Activated T-helper 2 cell treated with anti-CD3 and anti-CD28 coated beads, Interferon-gamma antibody, Interleukin-2, Interleukin-4, amounts not matched to agents 10 μg/mL and 5 μg/mL and 100 μg/mL, durations not matched to agents 14 hours and 24 hours and 36 hours (primary cell): Measurements from ENCODE around the gene OR51E2. TPM values are rescaled to one million over a fixed set of nuclear protein-coding genes. Genes with fewer than 3 reads are reported as not detected.

Source experiments
- DNase-seq: peaks from one replicate; pipeline ENCODE4 v3.0.0; 2021; ENCODE audit warnings: low spot score
- H3K27ac Mint-ChIP-seq: one replicate; pipeline ENCODE4 v1.8.0; 2021; ENCODE audit warnings: mixed read lengths
- H3K27me3 Mint-ChIP-seq: one replicate; pipeline ENCODE4 v1.8.0; 2021; ENCODE audit warnings: low read depth, mixed read lengths
- H3K36me3 Mint-ChIP-seq: one replicate; pipeline ENCODE4 v1.8.0; 2021; ENCODE audit warnings: low read depth, mixed read lengths
- H3K4me1 Mint-ChIP-seq: one replicate; pipeline ENCODE4 v1.8.0; 2021; ENCODE audit warnings: low read depth, mixed read lengths
- H3K4me3 Mint-ChIP-seq: one replicate; pipeline ENCODE4 v1.8.0; 2021; ENCODE audit warnings: low read depth, mild to moderate bottlenecking, moderate library complexity, mixed read lengths
- H3K9me3 Mint-ChIP-seq: one replicate; pipeline ENCODE4 v1.8.0; 2021; ENCODE audit warnings: mixed read lengths
- intact Hi-C: fragments of 100-400 bp; cut with micrococcal nuclease; formaldehyde crosslinking; loops from one replicate; pipeline ENCODE4 v1.15.1; 2023
- total RNA-seq: library from RNA; stranded (reverse); gene quantifications from 2 replicates; pipeline ENCODE4 v1.2.3, GENCODE V29; 2022

The OR51E2 gene
- total RNA-seq, 1 donor from 2014 or later, result not detected

DNA sequence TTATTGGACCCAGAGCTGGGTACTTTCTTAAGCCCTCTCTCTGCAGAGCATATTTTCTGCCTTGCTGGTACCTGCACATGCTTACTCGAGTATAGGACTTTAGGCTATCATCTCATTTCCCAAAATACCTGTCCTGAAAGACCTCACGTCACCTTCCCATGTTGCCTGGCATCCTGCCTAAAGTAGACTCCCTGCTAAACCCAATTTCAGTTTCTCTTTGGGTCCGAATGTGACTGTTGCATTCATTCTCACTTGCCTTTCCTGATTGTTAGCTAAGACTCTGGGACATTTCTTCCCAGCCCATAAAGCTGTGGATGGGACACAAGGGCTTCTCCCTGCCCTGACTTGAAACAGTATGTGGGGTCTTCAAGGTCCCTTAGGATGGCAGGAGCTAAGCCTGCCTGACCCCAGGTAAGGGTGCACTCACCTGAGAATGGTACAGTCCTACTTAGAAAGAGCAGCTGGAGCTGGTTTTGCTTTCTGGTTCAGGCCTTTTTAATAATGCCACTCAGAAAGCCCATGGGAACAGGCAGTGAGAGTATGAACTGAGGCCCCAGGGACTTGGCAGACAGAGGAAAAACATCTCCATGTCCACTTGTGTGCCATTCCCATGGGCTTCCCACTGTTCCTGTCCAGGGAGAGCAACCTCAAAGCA, 12.9 kb downstream of the OR51E2 start:
- Mint-ChIP-seq H3K27me3 (no peaks in the 10 kb centered on the region), H3K36me3 (no peaks in the 10 kb centered on the region), H3K4me3 (no peak overlapping the region), H3K9me3 (no peaks in the 10 kb centered on the region), H3K4me1 (no peaks in the 10 kb centered on the region), H3K27ac (no peak overlapping the region)
- intact Hi-C loops, result no loop called here
- DNase-seq, result no peak

DNA sequence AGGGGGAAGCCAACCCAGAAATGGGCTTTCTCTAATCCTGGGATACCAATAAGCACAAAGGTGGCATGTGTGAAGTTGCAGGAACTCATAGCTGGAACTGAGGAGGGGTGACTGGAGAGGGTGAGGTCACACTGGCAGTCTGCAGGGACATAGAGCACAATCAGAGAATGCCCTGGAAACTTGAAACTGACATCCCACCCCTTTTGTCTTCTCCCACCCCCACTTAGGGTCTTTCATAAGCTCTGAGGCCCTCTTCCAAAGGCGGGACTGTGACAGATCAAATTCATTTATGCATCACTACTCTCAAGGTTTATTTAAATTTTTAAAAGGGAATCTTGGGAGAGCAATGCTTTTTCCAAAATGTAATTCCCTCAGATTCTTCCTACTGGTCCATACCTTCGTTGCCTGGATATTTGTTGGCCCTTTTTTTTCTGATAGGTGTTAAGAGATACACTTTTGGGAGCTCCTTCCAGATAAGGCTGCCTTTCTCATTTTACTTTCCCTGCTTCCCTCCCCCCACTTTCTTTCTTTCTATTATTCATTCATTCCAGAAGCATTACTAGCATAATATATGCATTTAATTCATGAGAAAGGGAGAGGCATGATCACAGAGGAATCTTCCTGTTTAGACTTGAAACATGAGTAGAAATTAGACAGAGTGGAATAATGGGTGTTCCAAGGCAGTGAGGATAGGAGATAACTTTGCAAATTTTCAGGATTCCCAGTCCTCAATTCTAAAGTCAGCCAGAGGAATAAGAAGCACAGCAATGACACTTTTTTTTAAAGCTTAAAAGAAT, 14.8 kb downstream of the OR51E2 start:
- Mint-ChIP-seq H3K27ac (no peak overlapping the region), H3K4me3 (no peak overlapping the region), H3K36me3 (no peaks in the 10 kb centered on the region), H3K27me3 (no peaks in the 10 kb centered on the region), H3K4me1 (no peaks in the 10 kb centered on the region), H3K9me3 (no peaks in the 10 kb centered on the region)
- intact Hi-C loops, result no loop called here
- DNase-seq, result no peak

DNA sequence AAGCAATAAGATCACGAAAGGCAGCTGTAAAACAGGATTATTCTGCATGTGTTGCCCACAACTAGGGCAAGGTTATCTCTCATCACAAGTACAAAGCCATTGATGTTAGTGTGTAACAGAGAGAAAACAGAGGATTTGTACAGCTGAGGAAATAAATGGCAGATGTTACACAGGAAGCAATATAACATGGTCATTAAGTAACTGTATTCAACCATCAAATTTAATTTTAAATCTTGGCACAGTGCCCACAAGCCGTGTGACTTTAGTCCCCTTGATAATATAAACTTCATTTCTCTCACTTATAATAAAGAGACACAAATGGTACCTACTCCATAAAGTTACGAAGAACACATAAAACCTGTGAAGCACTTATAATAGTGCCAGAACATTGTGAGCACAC, 17.3 kb downstream of the OR51E2 start:
- Mint-ChIP-seq H3K36me3 (no peaks in the 10 kb centered on the region), H3K4me1 (no peaks in the 10 kb centered on the region), H3K27ac (no peak overlapping the region), H3K27me3 (no peaks in the 10 kb centered on the region), H3K9me3 (no peaks in the 10 kb centered on the region), H3K4me3 (no peak overlapping the region)
- intact Hi-C loops, result no loop called here
- no peak for DNase-seq

DNA sequence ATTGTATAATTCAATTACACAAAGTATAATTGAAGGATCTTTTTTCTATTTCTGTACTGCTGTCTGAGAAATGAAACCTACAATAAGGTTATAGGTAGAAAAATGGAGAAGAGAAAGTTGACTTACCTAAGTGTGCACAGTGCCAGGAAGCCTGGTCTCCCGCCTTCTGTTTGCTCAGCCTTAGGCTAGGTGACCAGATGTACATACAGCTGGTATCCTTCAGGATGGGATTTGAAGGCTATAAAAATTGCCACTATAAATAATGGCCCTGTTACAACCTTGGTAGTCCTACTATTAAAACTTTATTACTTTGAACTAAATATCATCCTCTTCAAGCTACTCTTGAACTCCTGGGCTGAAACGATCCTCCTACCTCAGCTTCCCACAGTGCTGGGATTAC, 19.7 kb downstream of the OR51E2 start:
- intact Hi-C loops, result no loop called here
- no peaks in the 10 kb centered on the region for H3K27me3 Mint-ChIP-seq
- H3K27ac Mint-ChIP-seq, result no peak overlapping the region
- DNase-seq, result no peak
- no peak overlapping the region for H3K4me3 Mint-ChIP-seq
- H3K36me3 Mint-ChIP-seq, result no peaks in the 10 kb centered on the region
- no peaks in the 10 kb centered on the region for H3K9me3 Mint-ChIP-seq
- H3K4me1 Mint-ChIP-seq, result no peaks in the 10 kb centered on the region

DNA sequence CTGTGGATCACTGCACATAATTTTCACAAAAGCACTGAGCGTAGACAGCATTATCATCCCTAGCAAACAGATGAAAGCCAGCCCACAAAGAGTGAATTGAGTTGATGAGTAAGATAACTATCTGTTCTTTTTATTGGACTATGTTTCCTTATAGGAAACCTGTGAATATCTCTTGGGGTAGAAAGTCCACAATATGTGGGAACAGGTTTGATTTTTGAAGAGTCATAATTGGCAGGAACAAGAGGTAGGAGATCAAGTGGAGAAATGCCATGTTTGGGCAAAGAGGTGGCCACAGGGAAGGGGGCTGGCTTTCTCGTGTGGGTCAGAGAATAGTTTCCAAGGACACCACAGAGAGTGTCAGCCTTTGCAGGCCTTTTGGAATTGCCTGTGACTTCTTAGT, 23.9 kb downstream of the OR51E2 start:
- Mint-ChIP-seq H3K27me3 (no peaks in the 10 kb centered on the region), H3K4me1 (no peaks in the 10 kb centered on the region), H3K27ac (no peak overlapping the region), H3K36me3 (no peaks in the 10 kb centered on the region), H3K9me3 (no peaks in the 10 kb centered on the region), H3K4me3 (no peak overlapping the region)
- no peak for DNase-seq
- intact Hi-C loops, result no loop called here

DNA sequence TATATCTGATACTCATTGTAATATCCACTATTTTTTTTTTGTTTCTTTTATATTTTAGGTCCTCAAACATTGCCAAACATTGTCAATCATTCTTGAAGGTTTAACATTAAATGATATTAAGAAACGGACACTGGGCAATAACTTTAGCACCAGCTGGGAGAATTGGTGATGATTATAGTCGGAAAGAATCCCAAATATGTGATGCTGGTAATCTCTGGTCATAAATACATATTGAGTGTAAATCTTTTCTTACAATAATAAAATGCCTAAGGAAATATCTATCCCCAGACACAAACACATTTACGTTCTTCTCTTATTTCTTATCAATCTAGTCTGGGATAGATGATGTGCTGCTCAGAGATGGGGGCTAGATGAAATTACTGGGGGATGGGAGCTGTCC, 25.2 kb downstream of the OR51E2 start:
- Mint-ChIP-seq H3K4me3 (no peak overlapping the region), H3K36me3 (no peaks in the 10 kb centered on the region), H3K9me3 (no peaks in the 10 kb centered on the region), H3K27ac (no peak overlapping the region), H3K4me1 (no peaks in the 10 kb centered on the region), H3K27me3 (no peaks in the 10 kb centered on the region)
- no peak for DNase-seq
- intact Hi-C loops, result no loop called here

DNA sequence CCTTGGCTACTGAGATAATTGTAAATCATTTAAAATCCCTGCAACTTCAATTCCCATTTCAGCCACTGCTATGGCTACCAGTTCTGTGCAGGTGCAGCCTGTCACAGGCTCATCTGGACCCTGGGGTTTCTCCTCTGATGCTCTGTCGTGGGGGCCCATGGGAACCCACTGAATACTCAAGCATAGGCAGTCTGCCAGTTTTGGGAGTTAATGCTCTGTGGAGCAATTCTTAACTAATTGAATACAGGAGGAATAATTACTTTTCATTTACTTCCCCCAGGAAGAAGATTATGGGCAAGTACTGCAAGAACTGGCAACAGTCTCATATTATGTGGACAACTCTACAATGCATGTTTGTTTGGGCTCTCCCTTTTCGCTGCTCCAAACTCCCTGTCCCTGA, 25.9 kb downstream of the OR51E2 start:
- intact Hi-C loops, result no loop called here
- no peak overlapping the region for H3K4me3 Mint-ChIP-seq
- H3K27me3 Mint-ChIP-seq, result no peaks in the 10 kb centered on the region
- no peak overlapping the region for H3K27ac Mint-ChIP-seq
- H3K36me3 Mint-ChIP-seq, result no peaks in the 10 kb centered on the region
- no peak for DNase-seq
- H3K4me1 Mint-ChIP-seq, result no peaks in the 10 kb centered on the region
- no peaks in the 10 kb centered on the region for H3K9me3 Mint-ChIP-seq

DNA sequence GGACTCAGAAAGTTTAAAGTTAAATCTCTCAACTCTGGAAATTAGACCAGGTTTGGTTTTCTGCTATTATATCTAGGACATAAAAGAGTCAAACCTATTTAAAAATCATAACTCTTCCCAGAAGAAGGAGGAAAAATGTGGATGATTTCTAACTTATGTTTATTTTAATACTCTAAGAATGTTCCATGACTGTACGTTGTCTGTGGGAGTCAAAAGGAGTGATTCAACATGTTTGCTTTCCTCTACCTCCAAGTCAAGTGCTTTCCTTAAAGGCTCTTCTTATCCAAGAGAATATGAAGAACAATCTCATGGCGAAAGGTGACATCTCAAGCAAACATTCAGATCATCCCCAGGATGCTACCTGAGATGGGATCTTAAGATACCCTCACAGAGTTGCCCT, 32.2 kb downstream of the OR51E2 start:
- no peak for DNase-seq
- H3K4me3 Mint-ChIP-seq, result no peak overlapping the region
- no peak overlapping the region for H3K27ac Mint-ChIP-seq
- no peaks in the 10 kb centered on the region for H3K4me1 Mint-ChIP-seq
- H3K9me3 Mint-ChIP-seq, result no peaks in the 10 kb centered on the region
- H3K27me3 Mint-ChIP-seq, result peaks cover 8% of the 10 kb centered on the region
- intact Hi-C loops, result no loop called here
- H3K36me3 Mint-ChIP-seq, result no peaks in the 10 kb centered on the region

DNA sequence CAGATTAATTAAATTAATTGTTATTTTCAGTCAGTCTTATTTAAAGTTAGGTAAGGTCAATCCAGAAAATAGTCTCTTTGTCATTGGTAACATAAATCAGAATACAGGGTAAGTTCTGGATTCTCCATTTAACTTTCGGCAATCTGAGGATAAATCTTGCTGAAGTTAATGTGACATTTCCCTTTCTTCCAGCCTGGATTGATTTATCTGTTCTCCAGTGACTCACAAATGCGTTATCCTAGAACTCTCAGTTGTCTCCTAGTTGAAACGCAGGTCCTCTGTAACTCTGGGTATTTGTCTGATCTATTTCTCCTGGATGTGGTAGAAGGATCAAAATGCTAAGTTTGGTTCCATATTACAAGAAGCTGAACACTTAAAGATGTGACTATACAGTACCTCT, 32.9 kb downstream of the OR51E2 start:
- no peaks in the 10 kb centered on the region for H3K9me3 Mint-ChIP-seq
- H3K4me3 Mint-ChIP-seq, result no peak overlapping the region
- H3K27ac Mint-ChIP-seq, result no peak overlapping the region
- H3K4me1 Mint-ChIP-seq, result no peaks in the 10 kb centered on the region
- intact Hi-C loops, result no loop called here
- H3K36me3 Mint-ChIP-seq, result no peaks in the 10 kb centered on the region
- H3K27me3 Mint-ChIP-seq, result peaks cover 8% of the 10 kb centered on the region
- no peak for DNase-seq

DNA sequence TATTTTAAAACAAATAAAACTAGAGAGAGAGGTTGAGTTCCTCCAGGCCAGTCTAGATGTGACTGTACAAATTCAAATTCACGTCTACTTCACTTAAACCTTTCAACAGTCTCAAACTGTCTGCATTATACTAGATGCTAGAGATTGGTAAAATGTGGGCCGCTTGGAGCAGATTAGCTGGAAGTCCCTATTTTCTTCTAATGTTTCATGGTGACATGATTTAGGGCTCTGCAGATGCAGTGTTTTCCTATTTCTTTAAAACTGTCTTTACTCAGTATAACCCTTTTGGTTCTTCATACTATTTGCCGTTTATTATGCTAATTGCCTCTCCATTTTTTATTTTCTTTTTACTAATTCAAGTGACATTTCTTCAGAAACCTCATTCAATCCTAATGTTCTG, 33.5 kb downstream of the OR51E2 start:
- H3K36me3 Mint-ChIP-seq, result no peaks in the 10 kb centered on the region
- no peaks in the 10 kb centered on the region for H3K9me3 Mint-ChIP-seq
- H3K4me1 Mint-ChIP-seq, result no peaks in the 10 kb centered on the region
- no peak for DNase-seq
- H3K4me3 Mint-ChIP-seq, result no peak overlapping the region
- intact Hi-C loops, result no loop called here
- peaks cover 8% of the 10 kb centered on the region for H3K27me3 Mint-ChIP-seq
- H3K27ac Mint-ChIP-seq, result no peak overlapping the region

DNA sequence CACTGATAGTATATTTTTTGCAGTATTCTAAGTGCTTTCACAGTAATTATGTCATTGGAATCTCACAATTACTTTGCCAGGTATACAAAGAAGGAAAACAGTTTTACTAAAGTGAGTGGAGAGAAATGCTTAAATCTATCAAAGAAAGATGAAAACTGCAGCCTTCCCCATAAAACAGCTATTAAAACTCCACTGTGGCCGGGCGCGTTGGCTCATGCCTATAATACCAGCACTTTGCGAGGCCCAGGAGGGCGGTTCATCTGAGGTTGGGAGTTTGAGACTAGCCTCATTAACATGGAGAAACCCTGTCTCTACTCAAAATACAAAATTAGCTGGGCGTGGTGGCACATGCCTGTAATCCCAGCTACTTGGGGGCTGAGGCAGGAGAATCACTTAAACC, 34.8 kb downstream of the OR51E2 start:
- H3K27ac Mint-ChIP-seq, result no peak overlapping the region
- H3K9me3 Mint-ChIP-seq, result no peaks in the 10 kb centered on the region
- no peaks in the 10 kb centered on the region for H3K36me3 Mint-ChIP-seq
- intact Hi-C loops, result no loop called here
- H3K4me3 Mint-ChIP-seq, result no peak overlapping the region
- no peak for DNase-seq
- peaks cover 8% of the 10 kb centered on the region for H3K27me3 Mint-ChIP-seq
- H3K4me1 Mint-ChIP-seq, result no peaks in the 10 kb centered on the region

DNA sequence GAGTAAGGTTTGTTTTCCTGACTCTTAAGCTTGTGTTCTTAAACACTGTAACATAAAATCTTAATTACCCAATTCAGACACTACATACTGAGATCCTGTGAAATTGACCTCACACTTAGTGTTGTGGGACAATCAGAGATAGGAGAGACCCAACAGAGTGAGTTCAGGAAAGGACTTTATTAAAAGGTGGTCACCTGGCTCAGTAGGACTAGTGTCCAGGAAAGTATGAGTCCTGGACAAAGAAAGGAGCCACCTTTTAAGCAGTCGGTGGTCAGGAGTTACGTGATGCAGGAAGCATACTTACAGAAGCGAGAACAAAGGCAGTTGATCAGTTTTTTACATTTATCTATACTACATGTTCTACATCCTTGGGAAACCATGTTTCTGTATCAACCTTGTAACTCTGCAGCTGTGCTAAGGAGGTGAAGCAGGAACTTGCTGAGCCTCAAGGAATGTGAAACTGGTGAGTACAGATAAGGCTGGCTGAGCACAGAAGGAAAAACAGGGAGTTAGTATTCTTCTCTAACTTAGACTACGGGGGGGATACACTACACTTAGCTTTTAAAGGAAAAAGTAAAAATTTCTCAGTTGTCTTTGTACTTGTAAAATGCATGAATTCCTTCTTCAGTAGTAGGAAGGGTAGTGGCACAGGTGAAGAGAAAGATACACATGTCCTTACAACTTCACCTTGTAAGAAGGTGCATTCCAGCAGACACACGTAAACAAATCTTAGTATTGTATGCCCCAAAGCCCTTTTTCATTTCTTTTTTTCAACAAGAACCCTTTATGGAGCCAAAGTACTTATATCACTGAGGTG, 38.8 kb downstream of the OR51E2 start:
- no peak overlapping the region for H3K4me3 Mint-ChIP-seq
- no peaks in the 10 kb centered on the region for H3K9me3 Mint-ChIP-seq
- no peak for DNase-seq
- H3K4me1 Mint-ChIP-seq, result peaks cover 4% of the 10 kb centered on the region
- peaks cover 2% of the 10 kb centered on the region for H3K27me3 Mint-ChIP-seq
- intact Hi-C loops, result no loop called here
- no peaks in the 10 kb centered on the region for H3K36me3 Mint-ChIP-seq
- no peak overlapping the region for H3K27ac Mint-ChIP-seq
